Colonic mucosa (tissue), 4 donors: ENCODE results near the gene ELF4. TPM values are rescaled to one million over a fixed set of nuclear protein-coding genes. Genes with fewer than 3 reads are reported as not detected.
A peak's percentile ranks its signal among the peaks of the same experiment; 100 is the strongest.

Experiments used
- DNase-seq: peaks from one replicate; pipeline ENCODE4 v3.0.0-alpha.2; 2020
- H3K27ac ChIP-seq: fragments of 200-600 bp; one replicate; pipeline ENCODE4 v1.8.0; 2021
- H3K27me3 ChIP-seq: fragments of 200-600 bp; one replicate; pipeline ENCODE4 v1.8.0; 2021
- H3K36me3 ChIP-seq: fragments of 200-600 bp; one replicate; pipeline ENCODE4 v1.8.0; 2021
- H3K4me1 ChIP-seq: fragments of 200-600 bp; one replicate; pipeline ENCODE4 v1.8.0; 2021; ENCODE audit warnings: mild to moderate bottlenecking
- H3K4me3 ChIP-seq: fragments of 200-600 bp; one replicate; pipeline ENCODE4 v1.8.0; 2021
- H3K9ac ChIP-seq, 2 donors: one replicate each; pipeline ENCODE4 v1.7.0; 2013; ENCODE audit warnings: control low read depth in 2 of 2, low read depth in 2 of 2, low read length in 2 of 2
- H3K9me3 ChIP-seq: fragments of 200-600 bp; one replicate; pipeline ENCODE4 v1.8.0; 2021
- CTCF ChIP-seq: fragments of 200-600 bp; IDR thresholded peaks from one replicate; pipeline ENCODE4 v1.8.0; 2022; ENCODE audit warnings: antibody characterized with exemption, mild to moderate bottlenecking
- intact Hi-C: fragments of 100-400 bp; cut with DNase I; formaldehyde crosslinking; loops from one replicate; pipeline ENCODE4 v1.14.1; 2022
- total RNA-seq, 2 donors: library from RNA; stranded (reverse); fragmentation: NEBNext Ultra II Directional in 1 of 2; extraction: Animal tissue kit (Norgen Biotek cat#: 25700) in 1 of 2; gene quantifications; one replicate each; pipeline ENCODE4 v1.2.1, GENCODE V29; 2021
- donor health status: healthy.
- donor health status: DM: no; HTN: no; CAD: no.
- donor health status: DM: no; HTN: no; CAD: no.

ELF4 gene
- total RNA-seq, 2 donors from 2014 or later, result 30.6 to 42.4 TPM

GRCh38 chrX:130114141-130114588, 3.9 kb upstream of the ELF4 start:
- no peaks in the 10 kb centered on the region for H3K36me3 ChIP-seq
- H3K27ac ChIP-seq, result no peak overlapping the region
- no peaks in the 10 kb centered on the region for H3K9me3 ChIP-seq
- no peaks in the 10 kb centered on the region for H3K4me1 ChIP-seq
- intact Hi-C loops, result no loop called here
- no peak overlapping the region for H3K9ac ChIP-seq
- no peak for TF ChIP-seq CTCF
- no peak for DNase-seq
- no peak overlapping the region for H3K4me3 ChIP-seq
- H3K27me3 ChIP-seq, result no peaks in the 10 kb centered on the region

GRCh38 chrX:130111220-130112154, 1.2 kb upstream of the ELF4 start:
- H3K27me3 ChIP-seq, result no peaks in the 10 kb centered on the region
- TF ChIP-seq CTCF, result no peak
- no peaks in the 10 kb centered on the region for H3K36me3 ChIP-seq
- H3K9me3 ChIP-seq, result no peaks in the 10 kb centered on the region
- H3K4me3 ChIP-seq, result peak overlapping the region; percentile 25
- no peaks in the 10 kb centered on the region for H3K4me1 ChIP-seq
- DNase-seq, result peak; percentile 31
- intact Hi-C loops, result no loop called here
- peak overlapping the region; percentile 40 for H3K27ac ChIP-seq
- H3K9ac ChIP-seq, result peak overlapping the region; percentile 4 to 56

DNA sequence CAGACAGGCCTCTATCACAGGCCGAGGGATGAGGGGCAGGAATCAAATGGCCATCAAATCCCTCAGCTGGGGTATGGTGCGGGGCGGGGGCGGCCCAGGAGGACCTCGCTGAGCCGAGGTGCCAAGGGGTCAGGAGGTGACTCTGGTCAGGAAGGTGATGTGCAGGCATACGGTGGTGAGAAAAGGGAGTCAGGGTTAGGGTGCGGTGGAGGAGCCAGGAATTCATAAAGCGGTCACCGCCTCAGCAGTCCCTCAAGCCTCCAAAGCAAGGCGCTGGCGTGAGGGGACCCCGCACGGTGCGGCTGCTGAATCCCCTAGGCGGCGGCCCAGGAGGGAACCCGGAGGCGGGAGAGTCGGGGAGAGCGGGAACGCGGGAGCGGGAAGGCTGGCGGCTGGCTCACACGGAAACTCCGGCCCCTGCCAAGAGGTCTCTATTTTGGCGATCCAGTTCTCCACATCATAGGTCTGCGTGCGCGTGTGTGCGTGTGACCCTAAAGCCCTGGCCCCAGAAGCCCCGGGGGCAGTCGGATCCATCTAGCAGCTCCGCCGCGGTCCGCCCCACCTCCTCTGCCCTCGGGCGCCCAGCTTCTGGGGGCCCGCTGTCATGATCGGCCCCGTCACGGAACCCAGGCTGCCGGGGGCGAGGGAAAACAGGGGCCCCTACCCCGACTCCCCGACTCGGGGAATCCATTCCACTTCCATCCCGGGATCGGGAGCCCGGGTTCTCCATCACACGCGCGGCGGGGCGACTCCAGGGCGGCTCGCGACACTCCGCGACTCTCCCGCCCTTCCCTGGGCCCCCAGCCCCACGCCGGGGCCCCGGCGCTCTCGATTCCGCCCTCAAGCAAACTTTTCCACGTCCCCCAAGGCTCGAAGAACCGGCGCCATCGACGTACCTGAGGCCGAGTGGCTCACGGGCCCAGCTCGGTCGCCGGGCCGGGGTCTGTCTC, 593 bp downstream of the ELF4 start:
- intact Hi-C loops, result no loop called here
- H3K4me1 ChIP-seq, result no peaks in the 10 kb centered on the region
- peak overlapping the region; percentile 90 for H3K27ac ChIP-seq
- no peaks in the 10 kb centered on the region for H3K27me3 ChIP-seq
- no peaks in the 10 kb centered on the region for H3K36me3 ChIP-seq
- peak overlapping the region; percentile 54 for H3K4me3 ChIP-seq
- no peaks in the 10 kb centered on the region for H3K9me3 ChIP-seq
- no peak for DNase-seq
- H3K9ac ChIP-seq, result peak overlapping the region; percentile 68 to 81
- TF ChIP-seq CTCF, result no peak

GRCh38 chrX:130108647-130109428, 1.5 kb downstream of the ELF4 start:
- intact Hi-C loops, result no loop called here
- peak; percentile 70 for DNase-seq
- TF ChIP-seq CTCF, result no peak
- Histone ChIP-seq H3K36me3 (no peaks in the 10 kb centered on the region), H3K27ac (peak overlapping the region; percentile 90), H3K4me3 (peak overlapping the region; percentile 54), H3K9ac (peak overlapping the region; percentile 68 to 81), H3K4me1 (no peaks in the 10 kb centered on the region), H3K27me3 (no peaks in the 10 kb centered on the region), H3K9me3 (no peaks in the 10 kb centered on the region)

- no peak for TF ChIP-seq CTCF
- no peaks in the 10 kb centered on the region for H3K27me3 ChIP-seq
- H3K36me3 ChIP-seq, result no peaks in the 10 kb centered on the region
- H3K4me1 ChIP-seq, result no peaks in the 10 kb centered on the region
- no peak overlapping the region for H3K27ac ChIP-seq
- no peak overlapping the region for H3K4me3 ChIP-seq
- H3K9ac ChIP-seq, result no peak overlapping the region
- no peak for DNase-seq
- H3K9me3 ChIP-seq, result no peaks in the 10 kb centered on the region
- intact Hi-C loops, result no loop called here
These were observed 4.2 kb downstream of the ELF4 start for GRCh38 chrX:130106071-130106470.
